Activated naive CD8-positive, alpha-beta T cell (primary cell): Measurements from ENCODE around the gene NPPB.
"Not testable (repeated sequence)": the region's sequence is repeated elsewhere in the genome, so short reads cannot be mapped to it uniquely, and the experiment has no call there.

Experiments
- H3K27ac Mint-ChIP-seq: one replicate; pipeline ENCODE4 v1.8.0; 2021; ENCODE audit warnings: mixed read lengths
- H3K27me3 Mint-ChIP-seq: one replicate; pipeline ENCODE4 v1.8.0; 2021; ENCODE audit warnings: mixed read lengths
- H3K36me3 Mint-ChIP-seq: one replicate; pipeline ENCODE4 v1.8.0; 2021; ENCODE audit warnings: mixed read lengths
- H3K4me1 Mint-ChIP-seq: one replicate; pipeline ENCODE4 v1.8.0; 2021; ENCODE audit warnings: low read depth, mixed read lengths
- H3K4me3 Mint-ChIP-seq: one replicate; pipeline ENCODE4 v1.8.0; 2021; ENCODE audit warnings: mild to moderate bottlenecking, mixed read lengths
- H3K9me3 Mint-ChIP-seq: one replicate; pipeline ENCODE4 v1.8.0; 2021; ENCODE audit warnings: low read depth, mixed read lengths

The NPPB gene

GRCh38 chr1:11858613-11858967 is at the start of gene NPPB:
Gene NPPB (minus strand): TSS chr1:11858945. CDS start chr1:11858833, 112 bp downstream.
- H3K27me3 Mint-ChIP-seq = peaks cover 34% of the 10 kb centered on the region
- H3K4me3 Mint-ChIP-seq = no peak within 1 kb of the TSS
- H3K4me1 Mint-ChIP-seq = no peaks in the 10 kb centered on the region
- no peaks in the 10 kb centered on the region for H3K9me3 Mint-ChIP-seq
- H3K27ac Mint-ChIP-seq = no peak within 1 kb of the TSS
- H3K36me3 Mint-ChIP-seq = no peaks in the 10 kb centered on the region

GRCh38 chr1:11908095-11908675 is 49.4 kb upstream of the NPPB start:
- Mint-ChIP-seq H3K4me1 (peaks cover 35% of the 10 kb centered on the region), H3K27ac (peak overlapping the region; percentile 100), H3K36me3 (no peaks in the 10 kb centered on the region), H3K27me3 (no peaks in the 10 kb centered on the region), H3K9me3 (no peaks in the 10 kb centered on the region), H3K4me3 (peak overlapping the region; percentile 96)

- peaks cover 35% of the 10 kb centered on the region for H3K4me1 Mint-ChIP-seq
- no peaks in the 10 kb centered on the region for H3K36me3 Mint-ChIP-seq
- H3K27me3 Mint-ChIP-seq = no peaks in the 10 kb centered on the region
- H3K9me3 Mint-ChIP-seq = no peaks in the 10 kb centered on the region
- peak overlapping the region; percentile 96 for H3K4me3 Mint-ChIP-seq
- peak overlapping the region; percentile 100 for H3K27ac Mint-ChIP-seq
Measured at GRCh38 chr1:11907275-11908094, 48.7 kb upstream of the NPPB start.

DNA sequence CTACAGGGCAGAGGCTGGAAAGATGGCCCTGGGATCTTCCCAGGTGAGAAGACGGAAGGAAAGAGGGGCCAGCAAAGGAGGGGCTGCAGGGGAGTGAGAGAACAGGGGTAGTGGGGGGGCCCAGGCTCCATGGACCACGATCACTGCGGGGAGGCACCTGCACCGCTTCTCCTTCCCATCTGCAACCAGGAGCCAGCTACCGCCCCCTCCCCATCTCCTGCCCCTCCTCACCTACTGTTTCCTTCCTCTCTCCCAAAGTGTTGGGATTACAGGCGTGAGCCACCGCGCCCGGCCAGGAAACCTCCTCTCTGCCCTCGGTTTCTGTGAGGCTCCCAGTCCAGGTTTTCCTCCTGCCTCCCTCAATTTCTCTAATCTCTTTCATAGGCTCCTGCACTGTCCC is 48.1 kb upstream of the NPPB start:
- H3K27me3 Mint-ChIP-seq = peaks cover 4% of the 10 kb centered on the region
- peak overlapping the region; percentile 50 for H3K27ac Mint-ChIP-seq
- H3K4me3 Mint-ChIP-seq = no peak overlapping the region
- H3K9me3 Mint-ChIP-seq = no peaks in the 10 kb centered on the region
- H3K4me1 Mint-ChIP-seq = peaks cover 33% of the 10 kb centered on the region
- no peaks in the 10 kb centered on the region for H3K36me3 Mint-ChIP-seq

DNA sequence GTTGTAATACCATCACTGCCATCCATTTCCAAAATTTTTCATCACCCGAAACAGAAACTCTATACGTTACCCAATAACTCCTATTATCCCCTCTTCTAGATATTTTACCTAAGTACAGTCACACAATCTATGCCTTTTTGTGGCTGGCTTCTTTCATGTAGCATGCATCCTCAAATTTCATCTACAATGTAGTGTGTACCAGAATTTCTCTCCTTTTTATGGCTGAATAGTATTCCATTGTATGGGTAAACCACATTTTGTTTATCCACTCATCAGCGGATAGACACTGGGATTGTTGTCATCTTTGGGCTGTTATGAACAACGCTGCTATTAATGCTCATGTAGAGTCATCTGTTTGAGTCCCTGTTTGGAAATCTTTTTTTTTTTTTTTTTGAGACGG is 46.2 kb upstream of the NPPB start:
- no peak overlapping the region for H3K4me3 Mint-ChIP-seq
- no peak overlapping the region for H3K27ac Mint-ChIP-seq
- H3K4me1 Mint-ChIP-seq = peaks cover 33% of the 10 kb centered on the region
- H3K9me3 Mint-ChIP-seq = no peaks in the 10 kb centered on the region
- H3K36me3 Mint-ChIP-seq = no peaks in the 10 kb centered on the region
- H3K27me3 Mint-ChIP-seq = peaks cover 4% of the 10 kb centered on the region

DNA sequence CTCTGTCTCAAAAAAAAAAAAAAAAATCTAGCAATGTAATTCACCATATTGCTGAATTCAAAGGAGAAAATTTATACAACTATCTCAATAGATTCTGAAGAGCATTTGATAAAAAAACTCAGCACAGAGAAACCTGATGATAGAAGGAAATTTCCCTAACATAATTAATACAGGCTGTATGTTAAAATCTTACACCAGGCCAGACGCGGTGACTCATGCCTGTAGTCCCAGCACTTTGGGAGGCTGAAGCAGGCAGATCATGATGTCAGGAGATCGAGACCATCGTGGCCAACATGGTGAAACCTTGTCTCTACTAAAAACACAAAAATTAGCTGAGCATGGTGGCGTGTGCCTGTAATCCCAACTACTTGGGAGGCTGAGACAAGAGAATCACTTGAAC is 45.4 kb upstream of the NPPB start:
- not testable (repeated sequence) for H3K4me3 Mint-ChIP-seq, H3K27ac Mint-ChIP-seq, H3K36me3 Mint-ChIP-seq, H3K9me3 Mint-ChIP-seq, H3K27me3 Mint-ChIP-seq
- H3K4me1 Mint-ChIP-seq = peaks cover 32% of the 10 kb centered on the region

DNA sequence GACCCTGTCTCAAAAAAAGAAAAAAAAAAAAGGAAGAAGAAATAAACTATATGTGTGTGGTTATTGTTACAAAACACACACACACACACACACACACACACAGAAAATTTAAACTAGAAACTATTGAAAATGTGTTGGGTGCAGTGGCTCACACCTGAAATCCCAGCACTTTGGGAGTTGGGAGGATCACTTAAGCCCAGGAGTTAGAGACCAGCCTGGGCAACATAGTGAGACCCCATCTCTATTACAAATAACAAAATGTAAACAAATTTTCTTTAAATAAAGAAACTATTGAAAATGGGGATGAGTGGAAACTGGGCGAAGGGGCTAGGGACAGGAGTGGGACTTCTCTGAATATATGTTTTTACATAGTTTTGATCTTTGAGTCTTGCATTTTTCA is 44.5 kb upstream of the NPPB start:
- H3K36me3 Mint-ChIP-seq = no peaks in the 10 kb centered on the region
- no peak overlapping the region for H3K4me3 Mint-ChIP-seq
- no peaks in the 10 kb centered on the region for H3K9me3 Mint-ChIP-seq
- H3K4me1 Mint-ChIP-seq = peaks cover 30% of the 10 kb centered on the region
- peaks cover 9% of the 10 kb centered on the region for H3K27me3 Mint-ChIP-seq
- no peak overlapping the region for H3K27ac Mint-ChIP-seq

GRCh38 chr1:11901446-11901845 is 42.7 kb upstream of the NPPB start:
- H3K27me3 Mint-ChIP-seq = peaks cover 17% of the 10 kb centered on the region
- not testable (repeated sequence) for H3K36me3 Mint-ChIP-seq, H3K27ac Mint-ChIP-seq, H3K9me3 Mint-ChIP-seq, H3K4me3 Mint-ChIP-seq
- H3K4me1 Mint-ChIP-seq = peaks cover 20% of the 10 kb centered on the region

- H3K27me3 Mint-ChIP-seq = peaks cover 18% of the 10 kb centered on the region
- no peak overlapping the region for H3K4me3 Mint-ChIP-seq
Measured at GRCh38 chr1:11898831-11899467, 40.2 kb upstream of the NPPB start.

GRCh38 chr1:11898086-11898785 is 39.5 kb upstream of the NPPB start:
- no peaks in the 10 kb centered on the region for H3K9me3 Mint-ChIP-seq
- peaks cover 20% of the 10 kb centered on the region for H3K27me3 Mint-ChIP-seq
- H3K27ac Mint-ChIP-seq = no peak overlapping the region

More at GRCh38 chr1:11898831-11899467, 40.2 kb upstream of the NPPB start:
- Mint-ChIP-seq H3K36me3 (no peaks in the 10 kb centered on the region), H3K9me3 (no peaks in the 10 kb centered on the region), H3K27ac (no peak overlapping the region), H3K4me1 (peaks cover 3% of the 10 kb centered on the region)

DNA sequence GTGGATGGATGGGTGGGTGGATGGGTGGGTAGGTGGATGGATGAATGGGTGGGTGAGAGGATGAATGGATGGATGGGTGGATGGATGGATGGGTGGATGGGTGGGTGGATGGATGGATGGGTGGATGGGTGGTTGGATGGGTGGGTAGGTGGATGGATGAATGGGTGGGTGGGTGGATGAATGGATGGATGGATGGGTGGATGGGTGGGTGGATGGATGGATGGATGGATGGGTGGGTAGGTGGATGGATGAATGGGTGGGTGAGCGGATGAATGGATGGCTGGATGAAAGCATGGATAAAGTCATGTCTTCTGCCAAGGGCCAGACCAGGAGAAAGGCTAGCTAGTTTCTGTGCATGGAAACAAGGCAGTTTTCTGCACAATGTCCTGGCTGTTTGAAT is 35.8 kb upstream of the NPPB start:
- H3K9me3 Mint-ChIP-seq, H3K4me3 Mint-ChIP-seq: not testable (repeated sequence)

More at GRCh38 chr1:11898086-11898785, 39.5 kb upstream of the NPPB start:
- no peaks in the 10 kb centered on the region for H3K36me3 Mint-ChIP-seq
- H3K4me1 Mint-ChIP-seq = peaks cover 3% of the 10 kb centered on the region
- no peak overlapping the region for H3K4me3 Mint-ChIP-seq

GRCh38 chr1:11893907-11894251 is 35.1 kb upstream of the NPPB start:
- Mint-ChIP-seq H3K9me3 (no peaks in the 10 kb centered on the region), H3K4me3 (no peak overlapping the region), H3K4me1 (no peaks in the 10 kb centered on the region), H3K27me3 (peaks cover 12% of the 10 kb centered on the region), H3K36me3 (no peaks in the 10 kb centered on the region), H3K27ac (no peak overlapping the region)

More for the DNA sequence above, 35.8 kb upstream of the NPPB start:
- H3K4me1 Mint-ChIP-seq, H3K36me3 Mint-ChIP-seq, H3K27ac Mint-ChIP-seq: not testable (repeated sequence)
- peaks cover 16% of the 10 kb centered on the region for H3K27me3 Mint-ChIP-seq

DNA sequence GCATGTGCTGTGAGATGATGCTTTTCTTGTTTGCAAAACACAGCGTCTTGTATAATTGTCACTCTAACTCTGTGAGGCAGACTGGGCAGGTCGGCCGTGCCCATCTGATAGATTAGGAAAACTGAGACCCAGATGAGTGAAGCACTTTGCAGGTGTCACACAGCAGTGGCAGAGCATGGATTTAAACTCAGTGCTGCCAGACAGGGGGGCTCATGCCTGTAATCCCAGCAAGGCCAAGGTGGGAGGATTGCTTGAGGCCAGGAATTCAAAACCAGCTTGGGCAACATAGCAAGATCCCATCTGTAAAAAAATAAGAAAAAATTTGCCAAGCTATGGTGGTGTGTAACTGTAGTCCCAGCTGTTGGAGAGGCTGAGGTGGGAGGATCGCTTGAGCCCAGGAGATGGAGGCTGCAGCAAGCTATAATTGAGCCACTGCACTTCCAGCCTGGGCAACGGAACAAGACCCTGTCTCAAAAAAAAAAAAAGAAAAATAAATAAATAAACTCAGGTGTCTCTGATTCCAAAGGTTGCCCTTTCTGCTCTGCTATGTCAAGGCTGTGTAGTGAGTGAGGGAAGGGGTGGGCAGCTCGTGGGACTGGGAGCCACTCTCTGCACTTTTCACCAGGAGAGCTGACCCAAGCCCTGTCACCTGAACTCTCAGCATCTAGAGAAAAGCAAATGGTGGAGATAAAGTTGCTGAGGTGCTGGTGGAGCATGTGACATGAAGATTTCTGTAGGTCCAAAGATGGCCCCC is 32.9 kb upstream of the NPPB start:
- Mint-ChIP-seq H3K4me1 (no peaks in the 10 kb centered on the region), H3K9me3 (no peaks in the 10 kb centered on the region), H3K4me3 (no peak overlapping the region), H3K27ac (no peak overlapping the region), H3K36me3 (no peaks in the 10 kb centered on the region), H3K27me3 (peaks cover 5% of the 10 kb centered on the region)

DNA sequence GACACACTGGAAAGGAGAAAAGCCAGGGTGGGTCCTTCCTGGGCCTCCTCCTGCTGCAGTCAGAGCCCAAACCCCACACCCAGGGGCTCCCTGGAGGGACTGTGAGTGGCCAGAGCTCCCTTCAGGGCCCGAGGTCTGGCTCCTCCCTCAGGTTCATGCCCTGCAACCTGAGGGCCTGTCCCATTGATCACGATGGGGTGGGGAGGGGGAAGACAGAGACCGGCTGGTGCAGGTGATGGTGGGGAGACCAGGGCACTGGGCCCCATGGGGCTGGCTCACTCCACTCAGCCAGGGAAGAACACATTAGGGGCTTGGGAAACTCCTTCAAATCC is 30.1 kb upstream of the NPPB start:
- Mint-ChIP-seq H3K27ac (no peak overlapping the region), H3K4me3 (no peak overlapping the region), H3K27me3 (peaks cover 2% of the 10 kb centered on the region), H3K36me3 (no peaks in the 10 kb centered on the region), H3K9me3 (no peaks in the 10 kb centered on the region), H3K4me1 (no peaks in the 10 kb centered on the region)
